GM18867 (cell line): ENCODE data around the gene PRIMA1.

Experiments used
- ATAC-seq: cut with Tn5 transposase; IDR thresholded peaks from one replicate; pipeline ENCODE4 v1.9.1; 2021; ENCODE audit warnings: mild to moderate bottlenecking, moderate library complexity; ENCODE audit not compliant: unreplicated experiment

The PRIMA1 gene

GRCh38 chr14:93759719-93760307 lies 28.5 kb downstream of the PRIMA1 start:
- ATAC-seq: no peak

- ATAC-seq: no peak
These were observed 31.1 kb downstream of the PRIMA1 start for GRCh38 chr14:93757206-93757605.

GRCh38 chr14:93753647-93754046 lies 34.6 kb downstream of the PRIMA1 start:
- no peak for ATAC-seq

- ATAC-seq: no peak
These were observed 35.2 kb downstream of the PRIMA1 start for GRCh38 chr14:93752980-93753561.

- ATAC-seq: no peak
These were observed 36.2 kb downstream of the PRIMA1 start for GRCh38 chr14:93751946-93752655.

GRCh38 chr14:93749076-93749420 lies 39.2 kb downstream of the PRIMA1 start:
- ATAC-seq: no peak

GRCh38 chr14:93748208-93749075 lies 39.8 kb downstream of the PRIMA1 start:
- no peak for ATAC-seq

- no peak for ATAC-seq
These were observed 40.7 kb downstream of the PRIMA1 start for GRCh38 chr14:93747560-93747959.

GRCh38 chr14:93747102-93747501 lies 41.2 kb downstream of the PRIMA1 start:
- ATAC-seq: no peak

- ATAC-seq: no peak
These were observed 42.5 kb downstream of the PRIMA1 start for GRCh38 chr14:93745603-93746273.

- ATAC-seq: no peak
These were observed 43.4 kb downstream of the PRIMA1 start for GRCh38 chr14:93744876-93745275.

GRCh38 chr14:93744176-93744575 lies 44.1 kb downstream of the PRIMA1 start:
- ATAC-seq: no peak

- no peak for ATAC-seq
These were observed 44.8 kb downstream of the PRIMA1 start for GRCh38 chr14:93743270-93744060.

GRCh38 chr14:93742761-93743160 lies 45.5 kb downstream of the PRIMA1 start:
- no peak for ATAC-seq

GRCh38 chr14:93741556-93742230 lies 46.6 kb downstream of the PRIMA1 start:
- ATAC-seq: no peak

- ATAC-seq: no peak
These were observed 50.7 kb downstream of the PRIMA1 start for GRCh38 chr14:93737634-93738033.

- ATAC-seq: no peak
These were observed 51.8 kb downstream of the PRIMA1 start for GRCh38 chr14:93736378-93737014.

- no peak for ATAC-seq
These were observed 53.1 kb downstream of the PRIMA1 start for GRCh38 chr14:93735206-93735605.
